Measurements from ENCODE around the gene MTUS2. TPM values are rescaled to one million over a fixed set of nuclear protein-coding genes. Genes with fewer than 3 reads are reported as not detected.

Gene MTUS2
- total RNA-seq (ENCODE audit: insufficient read depth, low replicate concordance) = 7.5 TPM

DNA sequence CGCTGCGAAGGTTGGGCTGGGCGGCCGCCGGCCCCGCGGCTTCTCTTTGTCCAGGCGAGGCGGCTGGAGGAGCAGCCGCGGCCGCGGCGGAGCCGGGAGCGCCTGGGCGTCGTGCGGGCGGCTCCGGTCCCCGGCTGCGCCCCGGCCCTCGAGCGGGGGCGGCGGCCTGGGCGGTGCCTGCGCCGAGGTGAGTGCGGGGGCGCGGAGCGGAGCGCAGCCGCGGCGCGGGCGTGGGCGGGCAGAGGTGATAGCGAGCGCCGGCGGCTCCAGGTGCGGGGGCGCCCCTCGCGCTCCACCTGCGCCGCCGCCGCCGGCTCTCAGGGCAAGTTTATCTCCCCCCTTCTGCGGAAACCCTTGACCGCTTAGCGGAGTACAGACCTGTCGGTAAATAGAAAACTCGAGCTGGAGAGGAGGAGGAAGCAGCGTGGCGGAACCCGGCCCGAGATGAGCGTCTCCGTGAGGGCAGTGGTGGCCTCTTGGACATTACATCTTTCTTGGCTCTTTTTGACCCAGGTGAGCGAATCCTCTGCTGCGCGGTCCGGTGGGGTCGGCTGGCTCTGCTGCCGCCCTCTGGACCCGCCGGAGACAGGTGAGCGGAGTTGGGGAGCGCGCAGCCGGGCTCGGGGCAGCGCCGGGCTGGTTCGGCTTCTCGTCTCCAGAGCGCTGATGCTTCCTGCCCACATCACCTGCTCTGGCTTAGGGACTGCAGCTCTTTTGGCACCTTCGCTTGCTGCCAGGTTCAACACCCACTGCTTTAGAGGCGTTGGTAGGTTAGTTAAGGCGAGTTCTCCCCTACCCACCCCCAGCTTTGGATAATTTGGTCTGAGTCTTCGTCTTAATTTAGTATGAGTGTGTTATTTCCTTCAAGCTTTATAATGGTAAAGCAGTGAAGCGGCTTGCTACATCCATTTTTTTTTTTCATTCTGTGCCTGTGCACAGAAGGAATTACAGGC lies at the start of gene MTUS2:
Gene MTUS2 (plus strand): TSS at position 241 of the 953 bp plus-strand sequence.
- peak; percentile 31 for DNase-seq (ENCODE audit: low spot score)

DNA sequence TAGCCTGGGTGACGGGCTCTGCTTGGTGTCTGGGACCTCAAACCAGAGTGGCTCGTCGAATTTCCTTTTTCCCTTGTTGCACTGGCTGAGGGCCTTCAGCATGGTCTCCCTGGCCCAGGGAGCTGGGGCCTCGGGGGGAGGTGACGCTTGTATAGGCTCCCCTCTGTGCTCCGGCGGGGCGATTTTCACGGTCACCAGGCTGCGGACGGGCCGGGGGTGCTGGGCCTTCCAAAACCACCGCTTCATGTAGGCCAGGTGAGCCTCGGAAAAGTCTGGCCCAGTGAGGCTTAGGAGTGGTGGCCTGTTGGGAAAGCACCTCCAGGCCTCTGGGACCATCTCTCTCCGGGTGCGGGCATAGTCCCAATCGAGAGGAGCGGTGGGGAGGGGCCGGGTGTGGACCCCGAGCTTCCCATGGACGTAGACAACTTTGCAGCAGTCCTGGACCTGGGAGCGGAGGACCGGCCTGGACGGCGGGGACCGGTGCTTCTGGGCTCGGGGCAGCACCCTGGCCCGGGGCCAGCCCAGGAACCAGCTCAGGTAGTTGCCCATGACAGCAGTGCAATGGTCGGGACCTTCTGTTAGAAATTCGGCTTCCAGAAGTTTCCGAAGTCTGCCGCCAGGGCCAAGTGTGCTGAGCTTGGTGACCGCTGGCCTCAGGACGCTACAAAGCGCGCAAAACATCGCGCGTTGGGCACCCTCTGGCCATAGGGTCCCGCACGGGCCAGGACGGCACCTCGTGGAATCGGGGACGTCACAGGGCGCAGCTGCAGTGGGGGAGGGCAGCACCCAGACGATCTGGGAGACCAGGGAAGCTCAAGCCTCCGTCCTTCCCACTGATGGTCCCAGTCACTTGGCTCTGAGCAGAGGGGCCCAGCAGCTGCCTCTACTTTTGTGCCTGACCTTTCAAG lies 41.6 kb upstream of the MTUS2 start:
- DNase-seq (ENCODE audit: low spot score) = no peak

DNA sequence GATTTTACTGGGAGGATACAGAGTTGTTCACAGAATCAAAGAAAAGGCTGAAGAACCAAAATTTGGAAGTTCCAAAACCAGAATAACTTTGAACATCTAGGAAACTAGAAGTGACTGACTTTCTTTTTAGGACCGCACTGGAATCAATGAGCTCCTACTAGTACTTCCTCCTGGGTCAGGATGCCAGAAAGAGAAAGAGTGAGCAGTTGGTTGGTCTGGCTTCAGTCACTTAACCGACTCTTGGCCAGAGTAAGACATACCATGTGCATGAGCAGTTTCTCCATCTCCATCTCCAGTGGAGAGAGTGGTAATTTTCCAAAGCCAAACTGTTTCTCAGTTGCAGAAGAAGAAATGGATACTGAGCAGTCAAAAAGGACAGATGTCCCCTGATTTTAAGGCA lies 27.1 kb upstream of the MTUS2 start:
- peak; percentile 87 for DNase-seq (ENCODE audit: low spot score)

DNA sequence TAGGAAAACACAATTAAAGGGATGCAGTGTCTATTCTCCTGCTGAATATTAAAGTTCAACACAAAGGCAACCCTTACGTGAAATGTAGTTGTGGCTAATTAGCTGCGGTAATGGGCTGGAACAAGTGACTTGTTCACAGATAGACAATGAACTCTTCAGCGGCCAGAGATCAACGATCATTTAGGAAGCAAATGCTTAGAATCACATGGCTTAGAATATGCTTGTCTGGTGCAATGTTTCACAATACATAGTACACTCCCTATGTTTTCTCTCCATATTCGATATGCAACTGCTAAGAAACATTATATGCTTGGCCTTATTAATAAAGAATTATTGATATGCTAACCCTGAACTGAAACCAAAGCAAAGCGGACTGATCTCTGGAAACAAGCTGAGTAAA lies 25.7 kb upstream of the MTUS2 start:
- no peak for DNase-seq (ENCODE audit: low spot score)

DNA sequence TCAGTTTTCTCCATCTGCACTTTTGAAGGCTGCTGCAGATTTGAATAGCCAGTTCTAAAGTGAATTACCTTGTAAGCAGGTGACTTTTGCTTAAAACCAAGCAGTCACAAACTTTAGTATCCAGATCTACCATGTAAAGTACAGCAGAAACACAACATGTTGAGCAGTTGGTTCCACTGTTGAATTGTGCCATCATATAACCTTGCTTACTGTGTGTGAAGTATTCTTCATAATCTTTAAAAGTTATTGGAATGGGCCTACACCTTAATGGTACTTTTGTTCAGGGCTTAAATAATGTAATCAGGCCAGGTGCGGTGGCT lies 23.2 kb upstream of the MTUS2 start:
- DNase-seq (ENCODE audit: low spot score) = no peak

DNA sequence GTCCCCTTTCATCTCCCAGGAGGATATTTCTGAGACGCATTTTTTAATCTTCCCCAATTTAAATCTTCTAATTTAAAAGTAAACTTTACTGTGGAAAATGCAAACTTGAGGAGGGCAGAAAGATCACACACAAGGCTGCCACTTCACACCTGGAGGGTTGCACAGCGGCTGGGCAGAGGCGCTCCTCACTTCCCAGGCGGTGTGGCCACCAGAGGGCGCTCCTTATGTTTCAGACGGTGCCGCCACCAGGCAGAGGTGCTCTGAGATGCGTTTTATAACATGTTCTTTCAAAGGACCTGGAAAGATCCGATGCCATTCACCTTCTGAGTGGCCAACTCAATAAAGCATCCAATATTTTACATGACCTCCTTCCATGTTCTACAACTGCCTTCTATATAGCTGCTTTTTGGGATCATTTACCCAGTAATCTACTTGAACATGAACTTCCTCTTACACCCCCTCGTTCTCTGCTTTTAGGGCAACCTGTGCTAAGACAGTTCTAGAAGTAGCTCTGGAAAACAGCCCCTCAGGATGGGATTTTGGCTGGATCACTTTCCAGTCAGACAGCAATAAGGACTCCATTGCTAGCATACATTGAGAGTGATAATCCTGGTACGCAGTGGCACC lies 14.8 kb upstream of the MTUS2 start:
- DNase-seq (ENCODE audit: low spot score) = no peak

DNA sequence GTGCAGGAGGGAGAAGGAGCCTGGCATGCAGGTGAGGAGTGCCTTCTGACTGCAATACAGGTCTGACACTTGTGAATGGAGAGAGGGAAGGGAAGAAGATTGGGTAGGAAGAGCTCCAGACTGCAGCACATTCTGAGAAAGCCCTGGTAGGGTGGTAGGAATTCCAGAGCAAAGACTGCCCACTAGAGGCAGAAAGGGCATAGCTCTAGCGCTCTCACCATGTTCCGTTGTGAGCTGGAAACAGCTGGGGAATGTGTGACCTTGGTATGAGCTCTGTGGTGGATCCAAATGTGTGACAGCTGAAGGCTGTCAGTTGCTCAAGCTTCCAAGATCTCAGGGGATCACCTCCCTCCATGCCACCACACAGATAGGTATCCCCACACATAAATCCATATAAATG lies 2.9 kb upstream of the MTUS2 start:
- DNase-seq (ENCODE audit: low spot score) = no peak

DNA sequence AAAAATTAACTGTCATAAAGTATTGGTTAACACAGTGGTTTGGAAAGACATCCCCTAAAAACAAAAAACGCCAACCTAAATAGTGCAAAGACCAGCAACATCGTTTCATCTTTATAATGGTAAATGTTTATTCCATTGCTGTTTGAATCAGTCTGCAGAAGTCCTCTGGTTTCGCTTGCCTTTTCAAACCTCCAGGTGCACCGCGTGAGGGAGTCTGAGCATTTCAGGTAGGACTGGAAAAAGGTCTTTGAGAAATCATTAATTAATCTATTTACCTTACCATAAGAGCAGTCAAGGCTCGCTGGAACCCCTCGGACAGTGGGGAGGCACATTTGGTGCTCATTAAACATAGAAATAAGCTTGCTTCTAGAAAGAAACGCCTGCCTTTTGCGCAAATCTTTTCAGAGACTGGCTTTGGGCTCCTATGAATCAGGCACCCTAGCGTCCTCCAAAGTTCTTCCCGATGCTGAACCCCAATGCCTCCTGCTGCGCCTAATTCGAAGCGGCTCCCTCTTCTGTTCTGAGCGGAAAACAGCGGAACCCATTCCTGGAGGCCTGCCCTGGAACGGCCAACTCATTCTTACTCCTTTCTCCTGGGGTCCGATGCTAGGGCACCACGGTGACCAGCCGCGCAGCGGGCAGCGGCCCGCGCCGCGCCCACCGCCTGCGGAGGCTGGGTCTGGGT lies 951 bp upstream of the MTUS2 start:
- peak; percentile 75 for DNase-seq (ENCODE audit: low spot score)

DNA sequence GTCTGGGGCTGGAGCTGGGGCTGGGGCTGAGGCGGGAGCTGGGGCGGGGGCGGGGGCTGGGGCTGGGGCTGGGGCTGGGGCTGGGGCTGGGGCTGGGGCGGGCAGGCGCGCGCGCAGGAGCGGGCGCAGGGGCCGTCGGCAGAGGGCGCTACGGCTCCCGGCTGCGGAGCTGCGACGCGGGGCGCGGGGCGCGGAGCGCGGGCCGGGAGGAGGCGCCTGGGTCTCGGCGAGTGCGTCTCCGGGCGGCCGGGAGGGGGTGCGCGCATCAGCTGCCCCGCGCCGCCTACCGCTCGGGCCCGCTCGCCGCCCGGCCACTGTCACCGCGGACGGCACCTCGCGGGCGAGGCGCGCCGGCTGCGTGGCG lies 422 bp upstream of the MTUS2 start:
- DNase-seq (ENCODE audit: low spot score) = peak; percentile 73

DNA sequence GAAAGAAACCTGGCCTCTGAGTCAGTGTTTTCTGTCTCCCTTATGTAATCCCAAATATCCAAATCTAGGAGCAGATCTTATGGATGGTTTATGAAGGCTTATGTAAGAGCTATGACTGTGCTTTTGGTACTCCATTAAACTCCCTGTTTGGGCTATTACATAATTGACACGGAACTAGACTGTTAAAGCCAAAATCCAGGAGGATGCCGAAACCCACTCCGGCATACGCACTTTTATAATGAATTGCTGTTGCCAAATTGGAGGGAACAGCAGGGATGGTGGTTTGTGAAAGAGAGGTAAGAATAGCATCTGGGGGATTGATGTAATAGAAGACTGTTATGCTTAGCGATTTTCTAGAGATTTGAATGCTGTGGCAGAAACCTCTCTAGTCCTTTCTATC lies 2.0 kb downstream of the MTUS2 start:
- DNase-seq (ENCODE audit: low spot score) = peak; percentile 54

DNA sequence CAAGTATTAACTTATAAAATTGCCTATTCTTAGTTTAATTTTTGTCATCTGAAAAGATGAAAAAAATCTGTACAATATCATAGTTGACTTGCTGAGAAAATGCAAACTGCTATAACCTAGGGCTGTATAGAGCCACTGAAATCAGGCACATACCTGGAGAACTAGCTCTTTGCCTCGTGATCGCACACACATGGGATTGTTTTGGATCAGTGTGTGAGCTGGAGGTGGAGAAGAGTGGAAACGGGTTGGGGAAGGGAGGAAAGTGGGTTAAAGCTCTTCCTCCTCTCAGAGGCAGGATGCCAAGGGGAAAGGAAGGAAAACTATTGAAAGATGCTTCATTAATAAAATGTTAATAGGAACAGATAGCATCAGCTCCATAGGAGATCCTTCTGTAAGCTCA lies 2.7 kb downstream of the MTUS2 start:
- no peak for DNase-seq (ENCODE audit: low spot score)

DNA sequence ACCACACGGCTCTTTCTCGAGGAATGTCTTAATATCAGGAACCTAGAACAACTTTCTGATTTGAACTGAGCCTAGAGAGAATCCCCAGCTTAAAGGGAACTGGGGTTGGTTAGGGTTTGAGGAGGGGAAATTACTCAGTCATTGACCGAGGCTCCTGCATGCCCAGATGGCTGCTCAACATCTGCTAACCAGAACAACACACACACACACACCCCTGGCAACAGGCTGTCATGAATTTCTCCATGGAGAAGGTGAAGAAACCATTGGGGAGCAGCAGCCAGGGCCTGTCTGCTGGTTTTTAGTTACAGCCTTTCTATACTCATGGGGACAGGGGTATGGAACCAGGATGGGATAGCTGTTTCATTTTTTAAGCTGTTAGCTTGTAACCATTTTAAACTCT lies 5.2 kb downstream of the MTUS2 start:
- DNase-seq (ENCODE audit: low spot score) = no peak

DNA sequence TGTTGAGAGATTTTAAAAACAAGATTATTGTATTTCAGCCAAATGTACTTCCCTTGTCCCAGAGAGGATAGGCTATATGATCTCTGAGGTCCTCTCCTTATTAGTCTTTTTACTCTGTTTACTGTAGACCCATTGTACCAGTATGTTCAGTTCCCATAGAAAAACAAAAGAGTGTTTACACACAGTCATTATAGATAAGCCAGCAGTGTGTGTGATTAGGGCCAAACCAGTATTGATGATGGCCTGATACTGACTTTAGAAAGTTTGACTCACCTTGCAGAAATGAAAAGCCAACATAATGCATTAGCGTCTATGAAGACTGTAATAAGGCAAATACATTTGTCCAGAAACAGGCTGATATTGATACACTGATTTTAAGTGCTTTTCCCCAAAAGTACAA lies 6.2 kb downstream of the MTUS2 start:
- DNase-seq (ENCODE audit: low spot score) = no peak

DNA sequence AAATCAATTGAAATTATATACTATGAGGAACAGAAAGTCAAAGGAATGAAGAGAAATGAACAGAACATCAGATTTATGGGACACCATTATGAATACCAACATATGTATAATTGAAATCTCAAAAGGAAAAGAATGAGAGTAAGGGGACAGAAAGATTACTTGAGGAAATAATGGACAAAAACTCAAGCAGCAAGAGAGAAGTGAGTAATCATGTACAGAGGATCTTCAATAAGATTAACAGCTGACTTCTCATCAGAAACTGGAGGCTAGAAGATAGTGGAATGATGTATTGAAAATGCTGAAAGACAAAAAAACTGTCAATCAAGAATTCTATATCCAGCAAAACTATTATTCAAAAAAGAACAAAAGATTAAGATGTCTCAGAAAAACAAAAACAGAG lies 10.4 kb downstream of the MTUS2 start:
- DNase-seq (ENCODE audit: low spot score) = no peak

DNA sequence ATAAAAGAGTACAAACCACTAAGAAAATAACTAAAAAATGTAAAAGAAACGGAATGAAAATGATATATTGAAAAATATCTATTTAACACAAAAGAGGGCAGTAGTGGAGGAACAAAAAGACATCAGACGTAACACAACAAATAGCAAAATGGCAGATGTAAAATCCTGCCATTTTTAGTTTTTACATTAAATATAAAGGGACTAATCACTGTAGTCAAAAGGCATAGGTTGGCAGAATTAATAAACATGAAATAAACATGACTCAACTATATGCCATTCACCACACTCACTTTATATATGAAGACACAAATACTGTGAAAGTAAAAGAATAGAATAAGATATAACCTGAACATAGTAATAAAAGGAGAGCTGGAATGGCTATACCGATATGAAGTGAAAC lies 11.0 kb downstream of the MTUS2 start:
- no peak for DNase-seq (ENCODE audit: low spot score)

DNA sequence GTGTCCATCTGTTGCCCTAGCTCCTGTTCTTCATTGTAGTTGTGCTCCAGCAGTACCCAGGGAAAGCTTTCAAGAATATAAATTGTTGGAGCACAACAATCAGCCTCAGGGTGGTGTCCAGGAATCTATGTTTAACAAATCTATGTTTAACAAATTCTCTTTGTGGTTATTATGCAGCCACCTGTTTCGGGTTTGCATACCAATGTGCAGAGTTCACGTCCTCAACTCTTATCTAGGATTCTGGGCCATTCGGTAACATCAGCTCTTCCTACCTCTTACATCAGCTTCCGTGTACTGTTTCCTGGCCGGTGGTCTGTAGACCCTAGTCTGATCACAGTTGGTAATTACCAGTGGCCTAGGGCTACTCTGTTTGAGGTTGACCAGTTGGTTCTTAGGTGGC lies 17.0 kb downstream of the MTUS2 start:
- no peak for DNase-seq (ENCODE audit: low spot score)

DNA sequence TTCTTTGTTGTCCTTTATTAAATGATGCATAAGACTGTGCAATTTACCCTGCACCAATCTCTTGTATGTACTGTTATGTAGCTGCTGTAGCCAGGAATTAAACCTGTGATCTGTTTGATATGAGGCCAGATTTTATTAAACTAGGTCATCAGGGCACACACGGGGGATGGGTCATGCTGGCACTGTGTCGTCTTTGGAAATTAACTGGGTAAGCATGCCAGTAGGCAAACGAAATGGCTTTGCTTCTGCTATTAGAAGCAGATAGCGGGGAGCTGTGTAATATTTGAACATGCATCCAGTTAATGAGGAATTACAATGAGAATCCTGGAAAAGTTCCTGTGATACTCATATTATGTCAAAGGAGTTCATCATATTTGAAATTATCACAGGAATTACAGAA lies 23.5 kb downstream of the MTUS2 start:
- DNase-seq (ENCODE audit: low spot score) = no peak

DNA sequence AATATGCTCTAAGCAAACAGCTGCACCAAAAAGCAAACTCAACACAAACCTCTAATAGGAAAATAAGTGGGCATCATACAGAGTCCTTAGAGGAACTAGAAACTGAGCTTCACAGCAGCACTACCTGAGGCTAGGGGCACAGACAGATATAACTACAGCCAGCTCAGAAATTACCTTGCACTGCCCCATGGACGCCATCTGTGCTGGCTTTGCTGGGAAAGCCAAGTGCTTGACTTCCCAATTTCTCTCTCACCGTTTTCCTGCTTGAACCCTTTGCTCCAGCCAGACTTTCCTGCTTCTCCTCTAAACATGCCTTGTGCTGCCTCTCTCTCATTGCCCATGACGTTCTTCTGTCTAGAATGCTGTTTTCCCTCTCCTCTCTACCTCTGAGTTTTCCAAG lies 29.3 kb downstream of the MTUS2 start:
- no peak for DNase-seq (ENCODE audit: low spot score)

DNA sequence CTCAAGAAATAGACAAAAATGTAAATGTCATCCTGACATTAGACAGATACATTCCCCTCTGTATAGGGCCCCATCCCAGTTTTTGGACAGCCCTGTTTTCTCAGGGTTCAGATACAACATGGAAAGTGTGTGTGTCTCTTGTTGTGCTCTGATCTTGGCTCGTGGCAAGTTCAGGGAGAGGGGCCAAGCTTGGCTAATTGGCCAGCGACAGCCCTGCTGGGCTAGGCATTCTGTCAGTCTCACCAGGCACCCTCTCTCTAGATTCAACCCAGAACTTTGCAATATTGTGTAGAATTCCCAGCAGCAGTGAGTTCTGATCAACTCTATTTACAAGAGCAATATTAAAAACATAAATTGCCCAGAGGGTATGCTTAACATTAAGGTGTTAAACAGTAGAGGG lies 30.1 kb downstream of the MTUS2 start:
- no peak for DNase-seq (ENCODE audit: low spot score)

DNA sequence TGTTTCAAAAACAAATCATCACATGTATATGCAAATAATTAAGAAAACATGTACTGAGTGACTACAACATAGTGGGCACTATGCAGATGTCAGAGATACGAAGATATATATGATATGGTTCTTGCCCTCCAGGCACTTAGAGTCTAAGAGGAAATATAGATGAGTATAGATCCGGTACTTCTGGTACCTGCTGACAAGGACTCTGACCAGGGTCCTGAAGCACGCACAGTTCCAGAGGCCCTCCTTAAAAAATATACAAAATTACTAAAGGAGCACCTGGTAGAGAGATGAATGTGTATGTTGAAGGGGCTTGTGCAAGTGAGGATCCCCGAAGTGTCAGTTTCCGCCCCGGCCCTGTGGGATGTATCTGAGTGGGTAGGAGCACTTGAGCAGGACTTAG lies 31.3 kb downstream of the MTUS2 start:
- no peak for DNase-seq (ENCODE audit: low spot score)

DNA sequence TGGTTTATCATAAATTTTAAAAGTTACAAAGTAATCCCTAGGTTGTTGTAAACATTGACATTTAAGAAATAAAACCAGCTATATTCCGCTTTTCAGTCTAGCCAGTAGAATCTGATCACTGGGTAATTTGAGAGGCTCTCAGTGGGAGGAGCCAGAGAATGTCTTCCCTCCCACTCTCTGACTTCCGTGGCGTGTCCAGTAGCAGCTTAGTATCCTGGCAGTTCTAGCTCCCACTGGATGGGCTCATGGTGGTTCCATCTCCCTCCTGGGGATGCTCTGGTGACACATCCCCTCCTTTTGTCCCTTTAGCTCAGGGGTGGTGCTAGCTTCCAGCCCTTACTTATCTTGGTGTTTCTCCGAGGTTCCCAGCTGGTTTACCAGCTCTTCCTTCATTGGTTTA lies 34.5 kb downstream of the MTUS2 start:
- no peak for DNase-seq (ENCODE audit: low spot score)

DNA sequence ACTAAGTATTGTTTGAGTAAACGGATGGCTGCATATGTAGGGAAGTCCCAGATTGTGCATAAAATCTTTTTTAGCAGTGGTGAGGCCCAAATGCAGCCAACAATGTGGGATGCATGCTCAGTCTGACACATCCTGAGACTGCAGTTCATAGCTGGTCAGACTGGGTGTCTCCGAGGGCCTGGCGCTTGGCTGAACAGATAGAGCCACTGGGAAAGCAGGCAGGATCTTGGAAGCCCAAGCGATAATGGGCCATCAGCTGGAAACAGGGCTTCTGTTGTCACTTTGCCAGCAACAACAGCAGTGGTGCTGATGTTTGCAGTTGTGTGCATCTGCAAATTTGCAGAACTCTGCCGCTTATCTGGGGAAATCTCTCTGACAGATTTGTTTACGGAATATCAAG lies 36.1 kb downstream of the MTUS2 start:
- DNase-seq (ENCODE audit: low spot score) = no peak

Data from umbilical cord (tissue), 2 donors.